Ramos (cell line): ENCODE data around the gene KCNRG.
"Not testable (repeated sequence)": the region's sequence is repeated elsewhere in the genome, so short reads cannot be mapped to it uniquely, and the experiment has no call there.

ENCODE experiments used
- in situ Hi-C: fragments of 300-500 bp; cut with MboI; formaldehyde crosslinking; loops from one replicate; pipeline ENCODE4 v1.14.3; 2022; ENCODE audit warnings: low sequenced_read_pairs; ENCODE audit not compliant: unreplicated experiment

KCNRG gene

GRCh38 chr13:50001287-50001686 is 14.0 kb upstream of the KCNRG start:
- in situ Hi-C loops = no loop called here

GRCh38 chr13:50006426-50007135 is 8.7 kb upstream of the KCNRG start:
- in situ Hi-C loops = no loop called here

GRCh38 chr13:50011461-50011860 is 3.8 kb upstream of the KCNRG start:
- in situ Hi-C loops = no loop called here

GRCh38 chr13:50012396-50013169 is 2.7 kb upstream of the KCNRG start:
- in situ Hi-C loops = no loop called here

GRCh38 chr13:50014386-50014785 is 858 bp upstream of the KCNRG start:
- in situ Hi-C loops = no loop called here

GRCh38 chr13:50015750-50016149 is 506 bp downstream of the KCNRG start:
- in situ Hi-C loops = no loop called here

GRCh38 chr13:50016444-50016843 is 1.2 kb downstream of the KCNRG start:
- in situ Hi-C loops = no loop called here

- in situ Hi-C loops = no loop called here
Observed at GRCh38 chr13:50017819-50018218, 2.6 kb downstream of the KCNRG start.

- in situ Hi-C loops = no loop called here
Observed at GRCh38 chr13:50025436-50025835, 10.2 kb downstream of the KCNRG start.

GRCh38 chr13:50026788-50027473 is 11.7 kb downstream of the KCNRG start:
- in situ Hi-C loops = no loop called here

GRCh38 chr13:50030315-50030714 is 15.1 kb downstream of the KCNRG start:
- in situ Hi-C loops = no loop called here

GRCh38 chr13:50033725-50034124 is 18.5 kb downstream of the KCNRG start:
- in situ Hi-C loops = no loop called here

GRCh38 chr13:50037788-50038187 is 22.5 kb downstream of the KCNRG start:
- in situ Hi-C loops = no loop called here

- in situ Hi-C loops = no loop called here
Observed at GRCh38 chr13:50038266-50038665, 23.0 kb downstream of the KCNRG start.

- in situ Hi-C loops = no loop called here
Observed at GRCh38 chr13:50052478-50052877, 37.2 kb downstream of the KCNRG start.

- in situ Hi-C loops = no loop called here
Observed at GRCh38 chr13:50053844-50054243, 38.6 kb downstream of the KCNRG start.

GRCh38 chr13:50055454-50055853 is 40.2 kb downstream of the KCNRG start:
- in situ Hi-C loops = no loop called here

GRCh38 chr13:50060718-50061117 is 45.5 kb downstream of the KCNRG start:
- in situ Hi-C loops = no loop called here

GRCh38 chr13:50062336-50062735 is 47.1 kb downstream of the KCNRG start:
- in situ Hi-C loops = not testable (repeated sequence)

GRCh38 chr13:50065712-50066111 is 50.5 kb downstream of the KCNRG start:
- in situ Hi-C loops = no loop called here

- in situ Hi-C loops = no loop called here
Observed at GRCh38 chr13:50068508-50068907, 53.3 kb downstream of the KCNRG start.
